Central memory CD4-positive, alpha-beta T cell (primary cell): ENCODE data around the gene ZBED5.
"Not testable (repeated sequence)": the region's sequence is repeated elsewhere in the genome, so short reads cannot be mapped to it uniquely, and the experiment has no call there.

Source experiments
- DNase-seq: peaks from one replicate; pipeline ENCODE4 v3.0.0; 2022
- total RNA-seq, 3 experiments: gene quantifications; one replicate each; lab custom pipeline; 2026; lab: John Stamatoyannopoulos, UW

The ZBED5 gene
- 48.7 to 124 (median 109) reads per million in 3 experiments for total RNA-seq

- peak; percentile 97 for DNase-seq
Observed at GRCh38 chr11:10857709-10858438, at the start of gene ZBED5. TSS of gene ZBED5 (minus strand) at chr11:10858053. CDS start at chr11:10854945, 3,108 bp downstream.

- DNase-seq = no peak
Observed at GRCh38 chr11:10906521-10906920, 48.7 kb upstream of the ZBED5 start.

GRCh38 chr11:10902301-10903063 lies 44.6 kb upstream of the ZBED5 start:
- no peak for DNase-seq

GRCh38 chr11:10900681-10901415 lies 43.0 kb upstream of the ZBED5 start:
- no peak for DNase-seq

GRCh38 chr11:10899121-10899830 lies 41.4 kb upstream of the ZBED5 start:
- no peak for DNase-seq

GRCh38 chr11:10898763-10899025 lies 40.8 kb upstream of the ZBED5 start:
- no peak for DNase-seq

GRCh38 chr11:10898003-10898762 lies 40.3 kb upstream of the ZBED5 start:
- no peak for DNase-seq

GRCh38 chr11:10897150-10897549 lies 39.3 kb upstream of the ZBED5 start:
- no peak for DNase-seq

- no peak for DNase-seq
Observed at GRCh38 chr11:10896493-10896892, 38.6 kb upstream of the ZBED5 start.

GRCh38 chr11:10895285-10895684 lies 37.4 kb upstream of the ZBED5 start:
- DNase-seq = no peak

- no peak for DNase-seq
Observed at GRCh38 chr11:10894666-10895065, 36.8 kb upstream of the ZBED5 start.

- DNase-seq = no peak
Observed at GRCh38 chr11:10893714-10894151, 35.9 kb upstream of the ZBED5 start.

- DNase-seq = no peak
Observed at GRCh38 chr11:10892250-10892649, 34.4 kb upstream of the ZBED5 start.

GRCh38 chr11:10891151-10891720 lies 33.4 kb upstream of the ZBED5 start:
- no peak for DNase-seq

- DNase-seq = not testable (repeated sequence)
Observed at GRCh38 chr11:10890083-10890482, 32.2 kb upstream of the ZBED5 start.

GRCh38 chr11:10887307-10887706 lies 29.5 kb upstream of the ZBED5 start:
- DNase-seq = no peak

- no peak for DNase-seq
Observed at GRCh38 chr11:10886652-10887250, 28.9 kb upstream of the ZBED5 start.

- no peak for DNase-seq
Observed at GRCh38 chr11:10885703-10886363, 28.0 kb upstream of the ZBED5 start.

GRCh38 chr11:10884292-10884691 lies 26.4 kb upstream of the ZBED5 start:
- not testable (repeated sequence) for DNase-seq

GRCh38 chr11:10881892-10882291 lies 24.0 kb upstream of the ZBED5 start:
- DNase-seq = no peak
